PC-9 (cell line): ENCODE results near the gene SMOC2. TPM values are rescaled to one million over a fixed set of nuclear protein-coding genes. Genes with fewer than 3 reads are reported as not detected.

Experiments
- BruUV-seq: library from RNA; stranded (reverse); fragments of 400-500 nt; replicated peaks from 2 replicates; lab custom pipeline; 2021; lab: Mats Ljungman, UMichigan
- CTCF ChIA-PET: fragments of 300-600 bp; sonication (Branson Sonifier 250); formaldehyde crosslinking; loops from one replicate; lab custom pipeline; 2022; ENCODE audit warnings: antibody characterized with exemption; lab: Charles Lee
- POLR2A ChIA-PET: fragments of 300-600 bp; sonication (Branson Sonifier 250); formaldehyde crosslinking; loops from one replicate; lab custom pipeline; 2022; ENCODE audit warnings: antibody characterized with exemption; ENCODE audit not compliant: unreplicated experiment; lab: Charles Lee
- DNase-seq, 2 experiments: peaks; one replicate each; pipeline versions ENCODE4 v3.0.0 to v3.0.0-alpha.2; 2015 to 2022; ENCODE audit warnings: mixed read lengths in 1 of 2
- H2AFZ ChIP-seq: fragments of 200-600 bp; sonication (generic); 2 replicates; pipeline ENCODE4 v1.8.1; 2017; ENCODE audit warnings: antibody characterized with exemption
- H3F3A ChIP-seq: fragments of 200-600 bp; sonication (generic); 2 replicates; pipeline ENCODE4 v1.8.1; 2017; ENCODE audit warnings: antibody characterized with exemption, mild to moderate bottlenecking, low read depth; ENCODE audit not compliant: insufficient read depth
- H3K27ac ChIP-seq: fragments of 200-600 bp; sonication (generic); 2 replicates; pipeline ENCODE4 v1.6.1; 2016; ENCODE audit warnings: mixed run types
- H3K27me3 ChIP-seq: fragments of 200-600 bp; sonication (generic); 2 replicates; pipeline ENCODE4 v1.6.1; 2016; ENCODE audit warnings: low read depth, mixed run types; ENCODE audit not compliant: insufficient read depth
- H3K36me3 ChIP-seq: fragments of 200-600 bp; sonication (generic); 2 replicates; pipeline ENCODE4 v1.6.1; 2016; ENCODE audit warnings: low read depth, mixed run types
- H3K4me1 ChIP-seq: fragments of 200-600 bp; sonication (generic); replicated peaks from 2 replicates; pipeline ENCODE4 v1.6.1; 2016; ENCODE audit warnings: mixed run types; ENCODE audit not compliant: insufficient read depth
- H3K4me2 ChIP-seq: fragments of 200-600 bp; sonication (generic); 2 replicates; pipeline ENCODE4 v1.6.1; 2017; ENCODE audit warnings: mixed run types
- H3K4me3 ChIP-seq: fragments of 200-600 bp; sonication (generic); 2 replicates; pipeline ENCODE4 v1.6.1; 2016; ENCODE audit warnings: mixed run types
- H3K79me2 ChIP-seq: fragments of 200-600 bp; sonication (generic); 2 replicates; pipeline ENCODE4 v1.6.1; 2017; ENCODE audit warnings: low read depth, mixed run types
- H3K9me2 ChIP-seq: fragments of 200-600 bp; sonication (generic); 2 replicates; pipeline ENCODE4 v1.8.1; 2017; ENCODE audit warnings: mild to moderate bottlenecking; ENCODE audit not compliant: insufficient read depth
- H3K9me3 ChIP-seq: fragments of 200-600 bp; sonication (generic); 2 replicates; pipeline ENCODE4 v1.8.1; 2016; ENCODE audit warnings: low read depth; ENCODE audit not compliant: insufficient read depth
- H4K20me1 ChIP-seq: fragments of 200-600 bp; sonication (generic); 2 replicates; pipeline ENCODE4 v1.8.1; 2017; ENCODE audit not compliant: insufficient read depth
- EZH2 ChIP-seq: fragments of 200-600 bp; sonication (generic); IDR thresholded peaks from 2 replicates; pipeline ENCODE4 v1.8.0; 2017; ENCODE audit warnings: antibody characterized with exemption, low read depth
- intact Hi-C: fragments of 100-400 bp; cut with micrococcal nuclease; formaldehyde crosslinking; loops from one replicate; pipeline ENCODE4 v1.10.0; 2022; ENCODE audit not compliant: unreplicated experiment
- total RNA-seq: library from RNA; stranded (reverse); gene quantifications from 2 replicates; pipeline ENCODE4 v1.2.3, GENCODE V29; 2021
- TF ChIP-seq, protein P1 (sequence below): fragments of 200-600 bp; sonication (generic); conservative IDR thresholded peaks from 2 replicates; pipeline ENCODE4 v1.6.1; 2017; ENCODE audit warnings: mixed run types, antibody characterized with exemption, mild to moderate bottlenecking, moderate library complexity

The SMOC2 gene
- total RNA-seq, 1 experiment from 2014 or later: not detected

DNA sequence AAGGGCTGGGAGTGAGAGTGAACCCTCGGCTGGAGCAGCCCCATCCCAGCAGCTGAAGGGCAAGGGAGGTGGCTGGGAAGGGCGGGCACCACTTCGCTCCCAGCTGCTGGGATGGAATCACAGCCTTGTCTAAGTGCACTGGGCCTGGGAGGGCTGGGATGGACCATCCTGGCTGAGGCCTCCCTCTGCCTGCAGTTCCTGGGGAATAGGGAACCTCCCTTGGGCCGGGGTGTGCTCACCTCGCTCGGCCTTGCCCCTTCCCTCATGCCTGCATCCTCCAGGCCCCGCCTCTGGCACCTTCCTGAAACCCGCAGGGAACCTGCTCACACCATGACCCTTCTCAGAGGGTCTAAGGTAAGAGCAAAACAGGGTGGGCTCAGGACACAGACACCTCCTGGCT, 53.7 kb downstream of the SMOC2 start:
- no peak for DNase-seq
- peaks cover 96% of the 10 kb centered on the region for H3K27me3 ChIP-seq
- H3K4me1 ChIP-seq: no peaks in the 10 kb centered on the region
- no peaks in the 10 kb centered on the region for H3K9me2 ChIP-seq
- H4K20me1 ChIP-seq: no peaks in the 10 kb centered on the region
- ChIA-PET CTCF (no interaction called here), POLR2A (no interaction called here)
- H3K9me3 ChIP-seq: no peaks in the 10 kb centered on the region
- H3K79me2 ChIP-seq: no peaks in the 10 kb centered on the region
- BruUV-seq: no TSS peak
- H3K4me3 ChIP-seq: no peak overlapping the region
- no peak overlapping the region for H3K27ac ChIP-seq
- no peak overlapping the region for H3K4me2 ChIP-seq
- no peak for TF ChIP-seq EZH2
- TF ChIP-seq, protein P1, sequence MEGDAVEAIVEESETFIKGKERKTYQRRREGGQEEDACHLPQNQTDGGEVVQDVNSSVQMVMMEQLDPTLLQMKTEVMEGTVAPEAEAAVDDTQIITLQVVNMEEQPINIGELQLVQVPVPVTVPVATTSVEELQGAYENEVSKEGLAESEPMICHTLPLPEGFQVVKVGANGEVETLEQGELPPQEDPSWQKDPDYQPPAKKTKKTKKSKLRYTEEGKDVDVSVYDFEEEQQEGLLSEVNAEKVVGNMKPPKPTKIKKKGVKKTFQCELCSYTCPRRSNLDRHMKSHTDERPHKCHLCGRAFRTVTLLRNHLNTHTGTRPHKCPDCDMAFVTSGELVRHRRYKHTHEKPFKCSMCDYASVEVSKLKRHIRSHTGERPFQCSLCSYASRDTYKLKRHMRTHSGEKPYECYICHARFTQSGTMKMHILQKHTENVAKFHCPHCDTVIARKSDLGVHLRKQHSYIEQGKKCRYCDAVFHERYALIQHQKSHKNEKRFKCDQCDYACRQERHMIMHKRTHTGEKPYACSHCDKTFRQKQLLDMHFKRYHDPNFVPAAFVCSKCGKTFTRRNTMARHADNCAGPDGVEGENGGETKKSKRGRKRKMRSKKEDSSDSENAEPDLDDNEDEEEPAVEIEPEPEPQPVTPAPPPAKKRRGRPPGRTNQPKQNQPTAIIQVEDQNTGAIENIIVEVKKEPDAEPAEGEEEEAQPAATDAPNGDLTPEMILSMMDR: no peak
- intact Hi-C loops: no loop called here
- H2AFZ ChIP-seq: no peak overlapping the region
- H3K36me3 ChIP-seq: no peaks in the 10 kb centered on the region
- H3F3A ChIP-seq: no peaks in the 10 kb centered on the region

- H3K4me2 ChIP-seq: no peak overlapping the region
- intact Hi-C loops: no loop called here
- peaks cover 96% of the 10 kb centered on the region for H3K27me3 ChIP-seq
- ChIA-PET CTCF (no interaction called here), POLR2A (no interaction called here)
- H3K27ac ChIP-seq: no peak overlapping the region
- no peaks in the 10 kb centered on the region for H3K4me1 ChIP-seq
- no peak overlapping the region for H2AFZ ChIP-seq
- TF ChIP-seq EZH2: no peak
- TF ChIP-seq, protein P1: no peak
- H3K36me3 ChIP-seq: no peaks in the 10 kb centered on the region
- no TSS peak for BruUV-seq
- no peaks in the 10 kb centered on the region for H3F3A ChIP-seq
- no peaks in the 10 kb centered on the region for H3K79me2 ChIP-seq
- no peak for DNase-seq
- no peaks in the 10 kb centered on the region for H3K9me2 ChIP-seq
- H4K20me1 ChIP-seq: no peaks in the 10 kb centered on the region
- no peaks in the 10 kb centered on the region for H3K9me3 ChIP-seq
- H3K4me3 ChIP-seq: no peak overlapping the region
Measured at GRCh38 chr6:168495133-168495532, 54.1 kb downstream of the SMOC2 start.

- H3K9me3 ChIP-seq: no peaks in the 10 kb centered on the region
- no peaks in the 10 kb centered on the region for H3K9me2 ChIP-seq
- TF ChIP-seq EZH2: no peak
- TF ChIP-seq, protein P1: no peak
- no peak for DNase-seq
- H4K20me1 ChIP-seq: no peaks in the 10 kb centered on the region
- H3K36me3 ChIP-seq: no peaks in the 10 kb centered on the region
- H3K4me3 ChIP-seq: no peak overlapping the region
- ChIA-PET CTCF (no interaction called here), POLR2A (no interaction called here)
- peaks cover 96% of the 10 kb centered on the region for H3K27me3 ChIP-seq
- no peak overlapping the region for H3K27ac ChIP-seq
- H3K4me1 ChIP-seq: no peaks in the 10 kb centered on the region
- H3F3A ChIP-seq: no peaks in the 10 kb centered on the region
- no TSS peak for BruUV-seq
- no peak overlapping the region for H2AFZ ChIP-seq
- H3K4me2 ChIP-seq: no peak overlapping the region
- no peaks in the 10 kb centered on the region for H3K79me2 ChIP-seq
- intact Hi-C loops: no loop called here
Measured at GRCh38 chr6:168495636-168496035, 54.7 kb downstream of the SMOC2 start.
